NCI-H1417 (cell line): Measurements from ENCODE around the gene PROSER3.
"Not testable (repeated sequence)": the region's sequence is repeated elsewhere in the genome, so short reads cannot be mapped to it uniquely, and the experiment has no call there.

ENCODE experiments used
- DNase-seq, 3 experiments: peaks; one replicate each; lab custom pipeline; 2025; lab: John Stamatoyannopoulos, UW

PROSER3 gene

GRCh38 chr19:35722461-35722860 lies 35.5 kb upstream of the PROSER3 start:
- DNase-seq: no peak

- no peak for DNase-seq
Observed at GRCh38 chr19:35722897-35723296, 35.1 kb upstream of the PROSER3 start.

- DNase-seq: no peak
Observed at GRCh38 chr19:35723671-35724070, 34.3 kb upstream of the PROSER3 start.

- DNase-seq: not testable (repeated sequence)
Observed at GRCh38 chr19:35724132-35724531, 33.8 kb upstream of the PROSER3 start.

GRCh38 chr19:35724560-35724959 lies 33.4 kb upstream of the PROSER3 start:
- DNase-seq: no peak

- DNase-seq: no peak
Observed at GRCh38 chr19:35725216-35725861, 32.6 kb upstream of the PROSER3 start.

GRCh38 chr19:35727053-35727955 lies 30.7 kb upstream of the PROSER3 start:
- DNase-seq: no peak

GRCh38 chr19:35727956-35728706 lies 29.8 kb upstream of the PROSER3 start:
- DNase-seq: no peak

GRCh38 chr19:35729021-35729420 lies 29.0 kb upstream of the PROSER3 start:
- no peak for DNase-seq

- no peak for DNase-seq
Observed at GRCh38 chr19:35729763-35730162, 28.2 kb upstream of the PROSER3 start.

- DNase-seq: no peak
Observed at GRCh38 chr19:35730326-35730725, 27.6 kb upstream of the PROSER3 start.

GRCh38 chr19:35731353-35731752 lies 26.6 kb upstream of the PROSER3 start:
- no peak for DNase-seq

- no peak for DNase-seq
Observed at GRCh38 chr19:35731779-35732405, 26.1 kb upstream of the PROSER3 start.

- no peak for DNase-seq
Observed at GRCh38 chr19:35732540-35733179, 25.3 kb upstream of the PROSER3 start.

- DNase-seq: no peak
Observed at GRCh38 chr19:35733180-35734125, 24.5 kb upstream of the PROSER3 start.

- DNase-seq: no peak
Observed at GRCh38 chr19:35734273-35734672, 23.7 kb upstream of the PROSER3 start.

GRCh38 chr19:35734889-35735288 lies 23.1 kb upstream of the PROSER3 start:
- DNase-seq: no peak

GRCh38 chr19:35736913-35737886 lies 20.8 kb upstream of the PROSER3 start:
- no peak for DNase-seq
